H1 (cell line): Measurements from ENCODE around the gene GLTPD2. TPM values are rescaled to one million over a fixed set of nuclear protein-coding genes. Genes with fewer than 3 reads are reported as not detected.

ENCODE experiments used
- BRCA1 ChIP-seq: IDR thresholded peaks from 2 replicates; pipeline ENCODE4 v1.6.1; 2012; ENCODE audit warnings: low read depth, low read length, improper control_type of control experiment
- CEBPB ChIP-seq: IDR thresholded peaks from 2 replicates; pipeline ENCODE4 v1.6.1; 2012; ENCODE audit warnings: low read depth, low read length
- CHD2 ChIP-seq: IDR thresholded peaks from 2 replicates; pipeline ENCODE4 v1.6.1; 2012; ENCODE audit warnings: low read length, improper control_type of control experiment
- CTBP2 ChIP-seq: IDR thresholded peaks from 2 replicates; pipeline ENCODE4 v1.7.0; 2011; ENCODE audit warnings: borderline replicate concordance, mild to moderate bottlenecking, moderate library complexity, mixed read lengths, low read length; ENCODE audit not compliant: insufficient read depth, insufficient read length
- EGR1 ChIP-seq: IDR thresholded peaks from 2 replicates; pipeline ENCODE4 v1.6.1; 2011; ENCODE audit warnings: low read depth, low read length, borderline replicate concordance
- SUZ12 ChIP-seq: fragments of 200-600 bp; sonication (generic); IDR thresholded peaks from 2 replicates; pipeline ENCODE4 v1.6.1; 2012; ENCODE audit warnings: mild to moderate bottlenecking, inconsistent platforms, low read length, moderate library complexity, mixed read lengths
- polyA plus RNA-seq, 7 experiments: library from polyadenylated mRNA; depleted of rRNA in 3 of 7; stranded (reverse) in 5 of 7; unstranded in 2 of 7; fragments of >200 nt in 5 of 7; fragments of 200-250 nt in 2 of 7; gene quantifications; 1 replicate in 5 of 7; 2 replicates in 1 of 7; 4 replicates in 1 of 7; pipeline versions ENCODE4 v1.2.1 to v1.2.3, GENCODE V29; 2011 to 2013; ENCODE audit warnings: missing spikeins in 2 of 7, mixed read lengths in 2 of 7
- total RNA-seq: library from RNA; stranded (reverse); fragmentation: NEBNext Ultra II Directional; extraction: Animal tissue kit (Norgen Biotek cat#: 25700); gene quantifications from 2 replicates; pipeline ENCODE4 v1.2.1, GENCODE V29; 2021
- TF ChIP-seq, protein P1 (sequence below): IDR thresholded peaks from 2 replicates; pipeline ENCODE4 v1.6.1; 2011; ENCODE audit warnings: low read depth, mild to moderate bottlenecking, low read length; ENCODE audit not compliant: insufficient read depth

The GLTPD2 gene
- total and polyA plus RNA-seq, 2 of the 8 experiments (the other 6 are each of a cell fraction or from before 2014, with no cell fraction given), result not detected

DNA sequence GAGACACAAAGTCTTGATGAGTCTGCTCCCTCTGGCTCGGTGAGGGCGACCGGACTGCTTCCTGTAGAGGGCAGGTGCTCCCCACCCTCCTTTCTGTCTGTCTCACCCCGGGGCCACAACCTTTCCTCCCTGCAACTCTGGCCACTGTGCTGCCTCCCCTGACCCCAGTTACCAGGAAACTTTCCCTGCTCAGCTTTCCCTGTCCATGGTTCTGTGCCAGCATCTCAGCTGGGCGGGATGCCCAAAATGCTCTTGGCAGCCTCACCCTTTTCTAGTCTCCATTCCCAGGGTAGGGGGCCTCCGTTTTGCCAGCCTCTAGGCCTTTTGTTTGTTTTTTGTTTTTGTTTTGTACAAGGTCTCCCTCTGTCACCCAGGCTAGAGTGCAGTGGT lies 19.6 kb downstream of the GLTPD2 start (continued):
- TF ChIP-seq BRCA1, result no peak
- no peak for TF ChIP-seq CEBPB
- TF ChIP-seq SUZ12, result no peak
- no peak for TF ChIP-seq CHD2
- TF ChIP-seq, protein P1, sequence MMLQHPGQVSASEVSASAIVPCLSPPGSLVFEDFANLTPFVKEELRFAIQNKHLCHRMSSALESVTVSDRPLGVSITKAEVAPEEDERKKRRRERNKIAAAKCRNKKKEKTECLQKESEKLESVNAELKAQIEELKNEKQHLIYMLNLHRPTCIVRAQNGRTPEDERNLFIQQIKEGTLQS, result no peak
- no peak for TF ChIP-seq EGR1
- no peak for TF ChIP-seq CTBP2
